ENCODE data around the gene TNNI2.

Gene TNNI2

GRCh38 chr11:1847006-1847735 lies 8.4 kb downstream of the TNNI2 start:
- DNase-seq (ENCODE audit: low spot score): no peak

GRCh38 chr11:1847926-1848639 lies 9.3 kb downstream of the TNNI2 start:
- no peak for DNase-seq (ENCODE audit: low spot score)

GRCh38 chr11:1848640-1849430 lies 10.1 kb downstream of the TNNI2 start:
- no peak for DNase-seq (ENCODE audit: low spot score)

- no peak for DNase-seq (ENCODE audit: low spot score)
These were observed 12.8 kb downstream of the TNNI2 start for GRCh38 chr11:1851468-1852180.

GRCh38 chr11:1852271-1852876 lies 13.6 kb downstream of the TNNI2 start:
- DNase-seq (ENCODE audit: low spot score): no peak

GRCh38 chr11:1852877-1853276 lies 14.1 kb downstream of the TNNI2 start, which contains the start of gene LSP1:
TSS of gene LSP1 (plus strand) at chr11:1853084. CDS start at chr11:1853145, 61 bp downstream.
- no peak for DNase-seq (ENCODE audit: low spot score)

- DNase-seq (ENCODE audit: low spot score): no peak
These were observed 14.8 kb downstream of the TNNI2 start for GRCh38 chr11:1853376-1854131.

- no peak for DNase-seq (ENCODE audit: low spot score)
These were observed 15.6 kb downstream of the TNNI2 start for GRCh38 chr11:1854132-1854948.

- no peak for DNase-seq (ENCODE audit: low spot score)
These were observed 16.4 kb downstream of the TNNI2 start for GRCh38 chr11:1854949-1855885.

- DNase-seq (ENCODE audit: low spot score): no peak
These were observed 17.1 kb downstream of the TNNI2 start for GRCh38 chr11:1855886-1856265.

- no peak for DNase-seq (ENCODE audit: low spot score)
These were observed 17.7 kb downstream of the TNNI2 start for GRCh38 chr11:1856306-1857005.

- no peak for DNase-seq (ENCODE audit: low spot score)
These were observed 18.3 kb downstream of the TNNI2 start for GRCh38 chr11:1857064-1857463.

- DNase-seq (ENCODE audit: low spot score): no peak
These were observed 19.4 kb downstream of the TNNI2 start for GRCh38 chr11:1858154-1858553.

- no peak for DNase-seq (ENCODE audit: low spot score)
These were observed 19.8 kb downstream of the TNNI2 start for GRCh38 chr11:1858576-1858975.

GRCh38 chr11:1859004-1859403 lies 20.2 kb downstream of the TNNI2 start:
- no peak for DNase-seq (ENCODE audit: low spot score)

GRCh38 chr11:1860108-1860507 lies 21.3 kb downstream of the TNNI2 start:
- DNase-seq (ENCODE audit: low spot score): no peak

- DNase-seq (ENCODE audit: low spot score): no peak
These were observed 22.9 kb downstream of the TNNI2 start for GRCh38 chr11:1861435-1862411.

All from AG08396 (cell line).